Mesothelial cell of epicardium (in vitro differentiated cells): Measurements from ENCODE around the gene OSER1. TPM values are rescaled to one million over a fixed set of nuclear protein-coding genes. Genes with fewer than 3 reads are reported as not detected.

Experiments
- DNase-seq, 2 experiments: peaks; one replicate each; pipeline ENCODE4 v3.0.0; 2021; ENCODE audit warnings: low spot score in 2 of 2; ENCODE audit not compliant: unreplicated experiment in 2 of 2
- H3K27ac Mint-ChIP-seq: 2 replicates; pipeline ENCODE4 v1.8.0; 2021; ENCODE audit warnings: mixed read lengths
- H3K27me3 Mint-ChIP-seq: 2 replicates; pipeline ENCODE4 v1.8.0; 2021; ENCODE audit warnings: low read depth, mixed read lengths
- H3K36me3 Mint-ChIP-seq: 2 replicates; pipeline ENCODE4 v1.8.0; 2021; ENCODE audit warnings: mixed read lengths
- H3K4me1 Mint-ChIP-seq: 2 replicates; pipeline ENCODE4 v1.8.0; 2021; ENCODE audit warnings: mixed read lengths
- H3K4me3 Mint-ChIP-seq: 2 replicates; pipeline ENCODE4 v1.8.0; 2021; ENCODE audit warnings: mild to moderate bottlenecking, moderate library complexity, mixed read lengths
- H3K9me3 Mint-ChIP-seq: 2 replicates; pipeline ENCODE4 v1.8.0; 2021; ENCODE audit warnings: mixed read lengths
- CTCF ChIP-seq: fragments of 200-600 bp; sonication (generic); IDR thresholded peaks from one replicate; pipeline ENCODE4 v1.5.0; 2021; ENCODE audit warnings: antibody characterized with exemption; ENCODE audit not compliant: unreplicated experiment
- total RNA-seq: library from RNA; stranded (reverse); gene quantifications from 3 replicates; pipeline ENCODE4 v1.2.1, GENCODE V29; 2021

Gene OSER1
- total RNA-seq, 1 donor from 2014 or later: 31.5 TPM

DNA sequence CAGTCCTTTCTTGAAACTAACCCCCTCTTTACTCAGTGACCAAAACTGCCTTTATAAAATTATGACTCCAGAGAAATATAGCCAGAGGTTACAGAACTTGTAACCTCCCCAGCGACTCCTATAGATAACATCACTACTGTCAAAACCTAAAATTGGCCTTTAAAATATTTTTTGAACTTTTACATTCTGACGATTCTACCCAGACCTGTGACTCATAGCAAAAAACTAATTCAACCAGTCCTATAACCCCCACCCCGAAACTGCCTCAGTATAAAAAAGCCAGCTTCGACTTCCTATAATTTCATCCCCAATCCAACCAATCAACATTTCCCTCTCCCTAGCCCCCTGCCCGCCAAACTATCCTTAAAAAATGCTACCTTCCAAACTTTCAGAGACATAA, 37.5 kb downstream of the OSER1 start:
- no peaks in the 10 kb centered on the region for H3K27me3 Mint-ChIP-seq
- DNase-seq: no peak
- no peak for TF ChIP-seq CTCF
- H3K4me3 Mint-ChIP-seq: no peak overlapping the region
- no peak overlapping the region for H3K27ac Mint-ChIP-seq
- no peaks in the 10 kb centered on the region for H3K9me3 Mint-ChIP-seq
- H3K4me1 Mint-ChIP-seq: peaks cover 7% of the 10 kb centered on the region
- no peaks in the 10 kb centered on the region for H3K36me3 Mint-ChIP-seq

- TF ChIP-seq CTCF: no peak
- Mint-ChIP-seq H3K27me3 (no peaks in the 10 kb centered on the region), H3K9me3 (no peaks in the 10 kb centered on the region), H3K4me1 (peaks cover 7% of the 10 kb centered on the region), H3K4me3 (no peak overlapping the region), H3K36me3 (no peaks in the 10 kb centered on the region), H3K27ac (no peak overlapping the region)
- DNase-seq: no peak
Observed at GRCh38 chr20:44172572-44172950, 38.0 kb downstream of the OSER1 start.

DNA sequence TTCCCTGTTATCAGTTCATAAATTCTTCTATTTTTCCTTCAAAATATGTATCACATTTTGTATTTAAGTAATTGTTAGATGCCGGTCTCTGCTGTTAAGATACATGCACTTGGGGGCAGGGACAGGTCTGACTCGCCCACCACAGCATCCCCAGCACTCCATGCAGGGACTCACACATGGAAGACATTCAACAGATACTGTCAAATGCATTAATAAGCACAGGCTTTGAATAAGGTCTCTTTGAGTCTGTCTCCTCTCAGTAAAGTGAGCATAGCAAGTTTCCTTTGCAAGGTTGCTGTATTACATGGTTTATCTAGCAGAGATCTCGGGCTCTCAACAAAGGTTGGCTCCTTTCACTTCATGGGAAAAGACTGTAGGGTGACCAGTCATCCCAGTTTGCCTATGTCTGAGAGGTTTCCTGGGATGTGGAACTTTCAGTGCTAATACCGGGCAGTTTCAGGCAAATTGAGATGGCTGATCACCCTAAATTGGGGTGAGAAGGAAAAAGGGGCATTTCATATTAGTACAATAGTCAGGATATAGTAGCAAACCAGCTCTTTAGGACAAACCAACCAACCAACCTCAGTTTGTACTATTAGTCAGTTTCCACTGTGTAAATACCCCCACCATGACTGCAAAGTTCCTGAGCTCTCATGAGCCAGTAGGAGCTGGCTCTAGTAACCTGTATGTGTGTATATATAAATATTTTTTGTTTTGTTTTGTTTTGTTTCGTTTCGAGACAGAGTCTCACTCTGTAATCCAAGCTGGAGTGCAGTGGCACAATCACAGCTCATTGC, 38.6 kb downstream of the OSER1 start:
- peaks cover 7% of the 10 kb centered on the region for H3K4me1 Mint-ChIP-seq
- H3K27ac Mint-ChIP-seq: no peak overlapping the region
- no peaks in the 10 kb centered on the region for H3K9me3 Mint-ChIP-seq
- H3K27me3 Mint-ChIP-seq: no peaks in the 10 kb centered on the region
- no peaks in the 10 kb centered on the region for H3K36me3 Mint-ChIP-seq
- TF ChIP-seq CTCF: no peak
- no peak for DNase-seq
- H3K4me3 Mint-ChIP-seq: no peak overlapping the region

- Mint-ChIP-seq H3K36me3 (no peaks in the 10 kb centered on the region), H3K9me3 (no peaks in the 10 kb centered on the region), H3K27ac (no peak overlapping the region), H3K27me3 (no peaks in the 10 kb centered on the region), H3K4me3 (no peak overlapping the region), H3K4me1 (peaks cover 7% of the 10 kb centered on the region)
- no peak for DNase-seq
- no peak for TF ChIP-seq CTCF
Observed at GRCh38 chr20:44170816-44171410, 39.7 kb downstream of the OSER1 start.

GRCh38 chr20:44167736-44168135, 42.8 kb downstream of the OSER1 start:
- DNase-seq: no peak
- Mint-ChIP-seq H3K4me3 (no peak overlapping the region), H3K27me3 (no peaks in the 10 kb centered on the region), H3K9me3 (peaks cover 4% of the 10 kb centered on the region), H3K4me1 (peaks cover 7% of the 10 kb centered on the region), H3K27ac (no peak overlapping the region), H3K36me3 (no peaks in the 10 kb centered on the region)
- TF ChIP-seq CTCF: no peak
